Esophagus muscularis mucosa (tissue), 3 donors: ENCODE data around the gene SLC12A7.

Experiments used
- POLR2AphosphoS5 ChIP-seq, 2 donors: sonication (generic); formaldehyde crosslinking; IDR thresholded peaks; one replicate each; pipeline ENCODE4 v1.6.1; 2017; ENCODE audit warnings: antibody characterized with exemption in 2 of 2
- TF ChIP-seq, protein P1 (sequence below), 3 experiments: fragments of 200-600 bp in 2 of 3; fragments of 450-650 bp in 1 of 3; sonication (generic) in 2 of 3; IDR thresholded peaks; one replicate each; pipeline ENCODE4 v1.5.1; 2017 to 2019; ENCODE audit warnings: antibody characterized with exemption in 3 of 3, mild to moderate bottlenecking in 2 of 3, moderate library complexity in 1 of 3

DNA sequence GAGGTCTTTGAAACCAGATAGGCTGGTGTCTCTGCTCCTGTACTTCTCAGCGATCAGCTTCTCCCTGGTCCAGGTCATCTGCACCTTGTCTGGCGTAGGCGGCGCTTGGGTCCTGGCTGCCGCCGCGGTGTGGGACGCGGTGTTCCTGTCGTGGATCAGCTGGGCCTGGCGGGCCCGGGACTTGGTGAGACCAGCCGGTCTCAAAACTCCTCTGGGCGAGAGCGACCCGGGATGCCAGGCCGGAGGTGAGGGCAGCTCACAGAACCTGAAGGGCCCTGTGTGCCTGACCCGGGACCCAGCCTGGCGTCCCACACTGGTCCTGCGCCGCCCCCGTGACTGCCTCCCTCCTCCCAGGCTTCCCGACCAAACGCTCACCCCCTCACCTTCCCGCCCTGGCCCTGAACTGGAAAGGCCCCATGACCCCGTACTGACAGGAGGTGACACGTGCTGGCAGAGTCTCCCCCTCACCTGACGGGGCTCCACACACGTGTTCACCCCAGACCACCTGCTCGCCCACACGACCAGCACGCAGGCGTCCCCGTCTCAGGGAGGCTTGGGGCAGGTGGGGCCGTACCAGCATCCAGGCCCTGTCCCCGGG, 54.3 kb downstream of the SLC12A7 start:
- TF ChIP-seq, protein P1, sequence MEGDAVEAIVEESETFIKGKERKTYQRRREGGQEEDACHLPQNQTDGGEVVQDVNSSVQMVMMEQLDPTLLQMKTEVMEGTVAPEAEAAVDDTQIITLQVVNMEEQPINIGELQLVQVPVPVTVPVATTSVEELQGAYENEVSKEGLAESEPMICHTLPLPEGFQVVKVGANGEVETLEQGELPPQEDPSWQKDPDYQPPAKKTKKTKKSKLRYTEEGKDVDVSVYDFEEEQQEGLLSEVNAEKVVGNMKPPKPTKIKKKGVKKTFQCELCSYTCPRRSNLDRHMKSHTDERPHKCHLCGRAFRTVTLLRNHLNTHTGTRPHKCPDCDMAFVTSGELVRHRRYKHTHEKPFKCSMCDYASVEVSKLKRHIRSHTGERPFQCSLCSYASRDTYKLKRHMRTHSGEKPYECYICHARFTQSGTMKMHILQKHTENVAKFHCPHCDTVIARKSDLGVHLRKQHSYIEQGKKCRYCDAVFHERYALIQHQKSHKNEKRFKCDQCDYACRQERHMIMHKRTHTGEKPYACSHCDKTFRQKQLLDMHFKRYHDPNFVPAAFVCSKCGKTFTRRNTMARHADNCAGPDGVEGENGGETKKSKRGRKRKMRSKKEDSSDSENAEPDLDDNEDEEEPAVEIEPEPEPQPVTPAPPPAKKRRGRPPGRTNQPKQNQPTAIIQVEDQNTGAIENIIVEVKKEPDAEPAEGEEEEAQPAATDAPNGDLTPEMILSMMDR (IDR thresholded peaks at IDR 0.05) = no peak
- no peak for TF ChIP-seq POLR2AphosphoS5 (IDR thresholded peaks at IDR 0.05)
